Prostate gland (tissue), 2 donors: ENCODE measurements around the gene SUFU.

ENCODE experiments used
- CTCF ChIP-seq, 4 experiments: fragments of 200-600 bp in 2 of 4; fragments of 450-650 bp in 2 of 4; sonication (generic) in 2 of 4; IDR thresholded peaks; 1 replicate in 3 of 4; 2 replicates in 1 of 4; pipeline ENCODE4 v1.5.1; 2016 to 2019; ENCODE audit warnings: antibody characterized with exemption in 4 of 4, mild to moderate bottlenecking in 2 of 4, moderate library complexity in 2 of 4
- POLR2AphosphoS5 ChIP-seq: sonication (generic); formaldehyde crosslinking; IDR thresholded peaks from one replicate; pipeline ENCODE4 v1.6.1; 2017; ENCODE audit warnings: antibody characterized with exemption

- no peak for TF ChIP-seq CTCF (IDR thresholded peaks at IDR 0.05)
- TF ChIP-seq POLR2AphosphoS5: no peak
Observed at GRCh38 chr10:102476466-102477141, 27.2 kb upstream of the SUFU start.
